Left ventricle myocardium superior (tissue), 1 donor: ENCODE measurements around the gene DSTN. TPM values are rescaled to one million over a fixed set of nuclear protein-coding genes. Genes with fewer than 3 reads are reported as not detected.
"Not testable (repeated sequence)": the region's sequence is repeated elsewhere in the genome, so short reads cannot be mapped to it uniquely, and the experiment has no call there.

Source experiments
- ATAC-seq: fragments of 200-7000 bp; cut with Tn5 transposase; one replicate; pipeline ENCODE4 v1.9.1; 2020; ENCODE audit warnings: mild to moderate bottlenecking, moderate library complexity
- DNase-seq: peaks from one replicate; pipeline ENCODE4 v3.0.0-alpha.2; 2020
- intact Hi-C: fragments of 100-400 bp; cut with micrococcal nuclease; formaldehyde crosslinking; loops from one replicate; pipeline ENCODE4 v1.11.0; 2022
- total RNA-seq: library from RNA; stranded (reverse); fragmentation: NEBNext Ultra II Directional; extraction: Animal tissue kit (Norgen Biotek cat#: 25700); gene quantifications from one replicate; pipeline ENCODE4 v1.2.1, GENCODE V29; 2021
- donor health status: DM: no; HTN: yes; CAD: no; lungs with severe emphysema.

Gene DSTN
- total RNA-seq, 1 donor from 2014 or later, result 836 TPM

DNA sequence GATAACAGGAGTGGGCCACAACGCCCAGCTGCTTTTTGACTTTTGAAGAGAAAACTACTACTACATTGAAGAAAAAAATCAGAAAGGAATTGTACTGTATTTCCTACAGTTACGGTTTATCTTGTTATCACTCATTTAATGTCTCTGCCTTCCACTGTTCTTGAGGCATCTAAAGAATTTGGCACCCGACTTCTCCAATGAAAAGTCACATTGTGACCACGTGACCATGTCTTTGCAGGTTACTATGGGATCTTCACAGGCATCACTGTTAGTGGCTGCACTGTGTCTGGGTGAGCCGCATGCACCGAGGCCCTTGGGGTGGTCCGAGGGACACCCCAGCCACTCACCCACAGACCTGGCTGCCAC is 85.4 kb downstream of the DSTN start:
- ATAC-seq (no peak), DNase-seq (no peak)
- intact Hi-C loops, result no loop called here

DNA sequence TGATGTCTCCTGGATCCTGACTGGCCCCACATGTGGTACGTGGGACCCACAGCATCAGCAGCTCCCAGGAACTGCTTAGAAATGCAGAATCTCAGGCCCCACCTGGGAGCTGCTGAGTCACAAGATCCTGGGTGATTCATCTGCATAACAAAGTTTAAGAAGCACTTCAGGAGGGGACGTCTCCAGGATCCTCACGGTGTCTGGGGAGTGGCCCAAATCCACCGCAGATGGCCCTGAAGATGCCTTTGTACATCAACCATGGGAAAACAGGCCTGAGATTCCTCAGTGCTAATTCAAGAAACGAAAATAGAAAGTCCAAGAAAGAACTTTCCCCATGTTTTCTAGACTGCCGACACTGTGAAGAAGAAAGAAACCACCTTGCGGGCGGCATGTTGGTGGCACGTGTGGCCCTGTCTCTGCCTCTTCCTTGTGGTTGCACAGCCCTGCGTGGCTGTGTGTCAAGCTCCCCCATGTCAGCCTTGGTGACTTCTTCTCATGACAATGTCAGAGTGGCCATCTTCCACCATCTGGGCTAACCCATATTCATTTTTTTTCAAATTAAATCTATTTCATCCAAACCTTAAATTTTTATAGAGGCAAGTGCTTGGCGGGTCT is 86.1 kb downstream of the DSTN start:
- DNase-seq, result no peak
- ATAC-seq, result no peak
- intact Hi-C loops, result no loop called here

DNA sequence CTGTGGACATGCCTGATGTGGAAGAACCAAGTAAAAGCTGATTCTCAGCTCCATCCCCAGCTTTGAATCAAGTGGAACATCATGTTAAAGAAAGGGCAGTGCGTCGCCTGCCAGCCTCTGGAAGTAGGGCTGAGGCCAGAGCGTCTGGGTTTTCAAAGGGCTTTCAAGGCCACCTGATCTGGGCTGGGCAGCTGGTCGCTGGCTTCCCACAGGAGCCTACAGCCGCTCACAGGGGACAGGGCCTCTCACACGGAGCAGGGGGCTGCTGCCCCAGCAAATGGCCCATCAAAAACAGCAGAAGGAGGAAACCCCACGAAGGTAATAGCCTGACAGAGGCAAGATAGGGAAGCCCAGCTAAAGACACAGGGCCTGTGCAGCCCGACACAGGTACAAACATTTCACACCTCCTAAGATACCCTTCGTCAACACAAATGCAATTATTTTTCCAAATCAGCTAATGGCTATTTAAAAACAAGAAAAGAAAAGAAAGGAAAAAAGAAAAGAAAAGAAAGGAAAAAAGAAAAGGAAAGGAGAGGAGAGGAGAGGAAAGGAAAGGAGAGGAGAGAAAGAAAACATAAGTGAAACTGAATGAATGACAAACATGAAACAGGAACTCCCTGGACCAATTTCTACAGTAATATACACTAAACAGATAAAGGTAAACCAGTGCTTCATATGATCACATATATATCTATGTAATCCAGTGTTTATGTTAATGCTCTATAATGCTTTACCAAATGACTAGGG is 87.4 kb downstream of the DSTN start:
- intact Hi-C loops, result no loop called here
- DNase-seq, result no peak

DNA sequence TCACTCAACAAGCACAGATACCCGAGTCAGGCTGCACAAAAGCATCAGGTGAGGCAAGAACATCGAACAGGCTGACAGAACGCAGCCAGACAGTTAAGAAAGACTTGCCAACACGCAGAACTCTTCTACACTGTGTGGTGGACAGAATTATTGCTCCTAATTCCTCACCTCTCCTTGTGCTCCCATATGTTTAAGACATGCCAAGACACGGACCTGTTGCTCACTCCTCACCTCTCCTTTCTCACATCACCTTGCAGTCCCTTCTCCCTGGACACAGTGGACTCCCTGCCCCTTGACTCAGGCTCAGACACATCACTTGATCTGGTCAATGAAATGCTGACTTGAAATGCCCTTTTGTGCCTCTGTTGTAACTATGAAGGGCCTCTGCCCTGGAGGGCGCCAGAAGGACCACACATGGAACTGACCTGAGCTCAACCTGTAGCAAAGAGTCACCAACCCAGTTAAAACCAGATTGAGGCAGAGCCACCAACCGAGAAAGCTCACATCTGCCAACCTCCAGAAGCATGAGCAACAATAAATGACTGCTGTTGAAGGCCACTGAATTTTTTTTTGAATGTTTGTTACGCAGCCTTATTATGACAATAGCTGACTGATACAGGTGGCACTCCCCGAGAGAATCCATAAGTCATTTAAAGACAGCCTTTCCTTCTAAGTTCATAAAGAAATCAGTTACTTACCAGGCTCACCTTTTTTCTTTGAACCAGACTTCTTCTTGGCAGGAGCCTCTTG is 88.2 kb downstream of the DSTN start:
- no peak for ATAC-seq
- intact Hi-C loops, result no loop called here
- no peak for DNase-seq

More for the DNA sequence above, 87.4 kb downstream of the DSTN start:
- no peak for ATAC-seq

DNA sequence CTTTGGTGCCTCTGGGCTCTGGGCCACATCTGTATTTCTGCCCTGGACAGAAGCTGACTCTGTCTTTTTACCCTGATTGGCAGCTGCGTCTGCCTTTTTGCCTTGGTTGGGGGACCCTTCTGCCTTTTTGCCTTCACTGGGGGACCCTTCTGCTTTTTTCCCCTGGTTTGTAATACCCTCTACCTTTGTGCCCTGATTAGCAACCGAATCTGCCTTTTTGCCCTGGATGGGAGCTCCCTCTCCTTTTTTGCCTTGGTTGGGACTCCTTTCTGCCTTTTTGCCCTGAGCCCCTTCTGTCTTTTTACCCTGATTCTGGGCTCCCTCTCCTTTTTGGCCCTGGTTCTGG is 88.7 kb downstream of the DSTN start:
- DNase-seq (no peak), ATAC-seq (no peak)
- intact Hi-C loops, result no loop called here

DNA sequence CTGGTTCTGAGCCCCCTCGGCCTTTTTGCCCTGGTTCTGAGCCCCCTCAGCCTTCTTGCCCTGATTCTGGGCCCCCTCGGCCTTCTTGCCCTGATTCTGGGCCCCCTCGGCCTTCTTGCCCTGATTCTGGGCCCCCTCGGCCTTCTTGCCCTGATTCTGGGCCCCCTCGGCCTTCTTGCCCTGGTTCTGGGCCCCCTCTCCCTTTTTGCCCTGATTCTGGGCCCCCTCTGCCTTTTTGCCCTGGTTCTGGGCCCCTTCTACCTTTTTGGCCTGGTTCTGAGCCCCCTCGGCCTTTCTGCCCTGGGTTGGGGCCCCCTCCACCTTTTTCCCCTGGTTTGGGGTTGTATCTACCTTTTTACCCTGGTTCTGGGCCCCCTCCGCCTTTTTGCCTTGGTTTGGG is 89.5 kb downstream of the DSTN start:
- ATAC-seq, intact Hi-C loops: not testable (repeated sequence)

More for the DNA sequence above, 89.5 kb downstream of the DSTN start:
- DNase-seq, result not testable (repeated sequence)

Other genes with a start within 250 kb of the DSTN start
- gene BFSP1, start 38.7 kb upstream of the DSTN start, total RNA-seq, result 0.55 TPM
- 35.6 TPM for gene RRBP1, start 112.2 kb downstream of the DSTN start, total RNA-seq
- not detected for gene BANF2, start 129.9 kb downstream of the DSTN start, total RNA-seq